Fibroblast of lung (primary cell): Measurements from ENCODE around the gene ARFGAP3.

Experiments used
- EZH2 ChIP-seq: IDR thresholded peaks from 2 replicates; pipeline ENCODE4 v1.5.1; 2012; ENCODE audit warnings: low read length, control low read depth, mild to moderate bottlenecking; ENCODE audit errors: missing control alignments
- TF ChIP-seq, protein P1 (sequence below), 2 donors: IDR thresholded peaks in 1 of 2; conservative IDR thresholded peaks in 1 of 2; 1 replicate in 1 of 2; 2 replicates in 1 of 2; pipeline ENCODE4 v1.5.1; 2011 to 2012; ENCODE audit warnings: low read length in 2 of 2, control low read depth in 1 of 2, inconsistent platforms in 1 of 2, low read depth in 1 of 2, mild to moderate bottlenecking in 1 of 2

DNA sequence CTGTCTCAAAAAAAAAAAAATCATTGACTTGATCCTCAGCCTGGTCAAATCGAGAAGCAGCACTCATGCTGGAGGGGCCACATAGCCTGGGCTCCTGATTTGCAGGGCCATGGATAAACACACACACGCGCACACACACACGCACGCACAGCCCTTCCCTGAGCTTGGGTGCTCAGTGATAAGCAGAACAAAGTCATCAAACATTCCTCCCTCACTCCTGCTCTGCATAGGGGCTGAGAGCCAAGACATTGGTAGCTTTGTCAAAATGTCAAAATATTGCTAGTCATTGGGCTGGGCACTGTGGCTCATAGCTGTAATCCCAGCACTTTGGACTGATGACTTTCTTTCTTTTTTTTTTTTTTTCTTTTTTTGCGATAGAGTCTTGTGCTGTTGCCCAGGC, 102.4 kb downstream of the ARFGAP3 start:
- TF ChIP-seq, protein P1, sequence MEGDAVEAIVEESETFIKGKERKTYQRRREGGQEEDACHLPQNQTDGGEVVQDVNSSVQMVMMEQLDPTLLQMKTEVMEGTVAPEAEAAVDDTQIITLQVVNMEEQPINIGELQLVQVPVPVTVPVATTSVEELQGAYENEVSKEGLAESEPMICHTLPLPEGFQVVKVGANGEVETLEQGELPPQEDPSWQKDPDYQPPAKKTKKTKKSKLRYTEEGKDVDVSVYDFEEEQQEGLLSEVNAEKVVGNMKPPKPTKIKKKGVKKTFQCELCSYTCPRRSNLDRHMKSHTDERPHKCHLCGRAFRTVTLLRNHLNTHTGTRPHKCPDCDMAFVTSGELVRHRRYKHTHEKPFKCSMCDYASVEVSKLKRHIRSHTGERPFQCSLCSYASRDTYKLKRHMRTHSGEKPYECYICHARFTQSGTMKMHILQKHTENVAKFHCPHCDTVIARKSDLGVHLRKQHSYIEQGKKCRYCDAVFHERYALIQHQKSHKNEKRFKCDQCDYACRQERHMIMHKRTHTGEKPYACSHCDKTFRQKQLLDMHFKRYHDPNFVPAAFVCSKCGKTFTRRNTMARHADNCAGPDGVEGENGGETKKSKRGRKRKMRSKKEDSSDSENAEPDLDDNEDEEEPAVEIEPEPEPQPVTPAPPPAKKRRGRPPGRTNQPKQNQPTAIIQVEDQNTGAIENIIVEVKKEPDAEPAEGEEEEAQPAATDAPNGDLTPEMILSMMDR (conservative IDR thresholded peaks at IDR 0.05 in 1 of 2, IDR thresholded peaks at IDR 0.05 in 1 of 2; ENCODE audit: low read depth in 1 of 2, low read length in 2 of 2), result no peak
- TF ChIP-seq EZH2, result no peak
